Measurements from ENCODE around the gene EHBP1L1. TPM values are rescaled to one million over a fixed set of nuclear protein-coding genes. Genes with fewer than 3 reads are reported as not detected.

EHBP1L1 gene
- total RNA-seq, 1 donor from 2014 or later: 31.6 TPM

- no peak for TF ChIP-seq CTCF (IDR thresholded peaks at IDR 0.05; ENCODE audit: insufficient read depth, low read length, severe bottlenecking)
- H3K4me3 ChIP-seq (ENCODE audit: low read depth, low read length): peak overlapping the region; percentile 8
- H3K36me3 ChIP-seq (ENCODE audit: control insufficient read depth, insufficient read depth, low read length): peaks cover 8% of the 10 kb centered on the region
- no peaks in the 10 kb centered on the region for H3K27me3 ChIP-seq (ENCODE audit: control insufficient read depth, insufficient read depth, low read length)
- FAIRE-seq (no peak), DNase-seq (ENCODE audit: low read depth) (peak; percentile 79)
These were observed 17.1 kb downstream of the EHBP1L1 start for GRCh38 chr11:65592858-65593517.

GRCh38 chr11:65593518-65594414, 17.9 kb downstream of the EHBP1L1 start:
- Histone ChIP-seq H3K36me3 (ENCODE audit: control insufficient read depth, insufficient read depth, low read length) (peaks cover 14% of the 10 kb centered on the region), H3K27me3 (ENCODE audit: control insufficient read depth, insufficient read depth, low read length) (no peaks in the 10 kb centered on the region), H3K4me3 (ENCODE audit: low read depth, low read length) (no peak overlapping the region)
- no peak for DNase-seq (ENCODE audit: low read depth)
- TF ChIP-seq CTCF (IDR thresholded peaks at IDR 0.05; ENCODE audit: insufficient read depth, low read length, severe bottlenecking): peak; percentile 82
- no peak for FAIRE-seq

GRCh38 chr11:65595131-65595530, 19.3 kb downstream of the EHBP1L1 start:
- Histone ChIP-seq H3K36me3 (ENCODE audit: control insufficient read depth, insufficient read depth, low read length) (peaks cover 12% of the 10 kb centered on the region), H3K4me3 (ENCODE audit: low read depth, low read length) (no peak overlapping the region), H3K27me3 (ENCODE audit: control insufficient read depth, insufficient read depth, low read length) (no peaks in the 10 kb centered on the region)
- no peak for TF ChIP-seq CTCF (IDR thresholded peaks at IDR 0.05; ENCODE audit: insufficient read depth, low read length, severe bottlenecking)
- FAIRE-seq (no peak), DNase-seq (ENCODE audit: low read depth) (no peak)

- Histone ChIP-seq H3K36me3 (ENCODE audit: control insufficient read depth, insufficient read depth, low read length) (peaks cover 9% of the 10 kb centered on the region), H3K4me3 (ENCODE audit: low read depth, low read length) (no peak within 1 kb of the TSS), H3K27me3 (ENCODE audit: control insufficient read depth, insufficient read depth, low read length) (no peaks in the 10 kb centered on the region)
- DNase-seq (ENCODE audit: low read depth): no peak
- TF ChIP-seq CTCF (IDR thresholded peaks at IDR 0.05; ENCODE audit: insufficient read depth, low read length, severe bottlenecking): no peak
- no peak for FAIRE-seq
These were observed 19.9 kb downstream of the EHBP1L1 start, which contains the start of gene KCNK7 for GRCh38 chr11:65595543-65596281. Gene KCNK7, minus strand, starts transcription at chr11:65595800. Its CDS starts 28 bp downstream, at chr11:65595772.

- H3K4me3 ChIP-seq (ENCODE audit: low read depth, low read length): no peak overlapping the region
- FAIRE-seq (no peak), DNase-seq (ENCODE audit: low read depth) (no peak)
- H3K36me3 ChIP-seq (ENCODE audit: control insufficient read depth, insufficient read depth, low read length): peaks cover 9% of the 10 kb centered on the region
- no peaks in the 10 kb centered on the region for H3K27me3 ChIP-seq (ENCODE audit: control insufficient read depth, insufficient read depth, low read length)
- TF ChIP-seq CTCF (IDR thresholded peaks at IDR 0.05; ENCODE audit: insufficient read depth, low read length, severe bottlenecking): no peak
These were observed 20.7 kb downstream of the EHBP1L1 start for GRCh38 chr11:65596520-65596919.
